ENCODE results near the gene TADA2A.
A peak's percentile ranks its signal among the peaks of the same experiment; 100 is the strongest.
"Not testable (repeated sequence)": the region's sequence is repeated elsewhere in the genome, so short reads cannot be mapped to it uniquely, and the experiment has no call there.

TADA2A gene

DNA sequence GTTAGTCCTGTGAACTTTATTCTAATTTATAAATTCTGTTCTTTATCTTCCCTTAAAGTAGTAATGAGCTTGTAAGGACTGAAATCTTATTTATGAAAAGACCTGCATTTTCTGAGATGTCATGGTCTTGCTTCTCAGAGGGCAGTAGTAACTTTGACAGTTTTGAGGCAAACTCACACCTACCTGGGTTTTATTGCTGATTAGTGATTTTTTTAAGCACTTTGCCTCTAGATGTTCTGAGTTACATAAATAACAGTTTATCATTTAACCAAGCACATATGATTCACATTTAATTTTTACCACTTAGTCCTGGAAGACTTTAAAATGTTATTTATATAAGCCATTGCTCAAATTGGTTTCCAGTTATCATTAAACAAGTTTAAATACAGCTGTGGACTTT is 93.7 kb downstream of the TADA2A start:
- DNase-seq = no peak

DNA sequence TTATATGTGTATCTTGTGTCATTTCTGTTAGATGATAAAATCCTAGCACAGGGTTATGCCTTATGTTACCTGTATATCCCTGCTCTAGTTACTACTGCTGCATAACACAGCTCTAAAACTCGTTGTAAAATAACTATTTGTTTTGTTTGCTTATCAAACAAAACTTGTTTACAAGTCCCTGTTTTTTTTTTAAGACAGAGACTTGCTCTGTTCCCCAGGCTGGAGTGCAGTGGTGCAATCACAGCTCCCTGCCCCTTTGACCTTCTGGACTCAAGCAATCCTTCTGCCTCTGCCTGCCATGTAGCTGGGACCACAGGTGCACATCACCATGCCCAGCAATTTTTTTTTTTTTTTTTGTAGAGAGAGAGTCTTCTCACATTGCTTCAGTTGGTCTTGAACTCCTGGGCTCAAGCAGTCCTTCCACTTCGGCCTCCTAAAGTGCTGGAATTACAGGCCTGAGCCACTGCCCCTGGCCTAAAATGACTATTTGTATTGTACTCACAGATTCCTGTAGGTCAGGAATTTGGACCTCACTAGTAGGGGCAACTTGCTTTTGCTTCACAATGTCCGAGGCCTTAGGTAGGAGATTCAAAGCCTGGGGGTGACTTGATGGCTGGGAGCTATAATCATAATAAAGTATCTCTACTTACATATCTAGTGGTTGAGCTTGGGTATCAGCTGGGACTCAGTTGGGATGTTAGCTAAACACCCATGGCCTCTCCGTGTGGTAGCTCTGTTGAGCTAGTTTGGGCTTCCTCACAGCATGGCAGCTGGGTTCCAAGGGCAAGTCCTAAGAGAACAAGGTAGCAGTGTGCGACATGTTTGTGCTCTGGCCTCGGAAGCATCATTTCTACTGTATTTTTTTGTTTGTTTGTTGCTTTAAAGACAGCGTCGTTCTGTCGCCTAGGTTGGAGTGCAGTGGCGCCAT is 95.6 kb downstream of the TADA2A start:
- no peak for DNase-seq

DNA sequence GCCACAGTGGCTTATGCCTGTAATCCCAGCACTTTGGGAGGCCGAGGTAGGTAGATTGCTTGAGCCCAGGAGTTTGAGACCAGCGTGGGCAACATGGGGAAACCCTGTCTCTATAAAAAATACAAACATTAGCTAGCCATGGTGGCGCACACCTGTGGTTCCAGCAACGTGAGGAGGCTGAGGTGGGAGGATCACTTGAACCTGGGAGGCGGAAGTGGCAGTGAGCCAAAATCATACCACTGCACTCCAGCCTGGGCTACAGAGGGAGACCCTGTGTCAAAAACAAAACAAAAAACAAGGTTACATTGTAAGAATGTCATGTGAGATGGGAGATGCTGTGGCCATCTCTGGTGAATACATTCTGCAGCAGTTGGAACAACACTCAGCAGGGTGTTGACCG is 96.5 kb downstream of the TADA2A start:
- no peak for DNase-seq

- peak; percentile 14 for DNase-seq
Observed at GRCh38 chr17:37505333-37505732, 98.6 kb downstream of the TADA2A start.

- peak; percentile 23 for DNase-seq
Observed at GRCh38 chr17:37506678-37507077, 100.0 kb downstream of the TADA2A start.

DNA sequence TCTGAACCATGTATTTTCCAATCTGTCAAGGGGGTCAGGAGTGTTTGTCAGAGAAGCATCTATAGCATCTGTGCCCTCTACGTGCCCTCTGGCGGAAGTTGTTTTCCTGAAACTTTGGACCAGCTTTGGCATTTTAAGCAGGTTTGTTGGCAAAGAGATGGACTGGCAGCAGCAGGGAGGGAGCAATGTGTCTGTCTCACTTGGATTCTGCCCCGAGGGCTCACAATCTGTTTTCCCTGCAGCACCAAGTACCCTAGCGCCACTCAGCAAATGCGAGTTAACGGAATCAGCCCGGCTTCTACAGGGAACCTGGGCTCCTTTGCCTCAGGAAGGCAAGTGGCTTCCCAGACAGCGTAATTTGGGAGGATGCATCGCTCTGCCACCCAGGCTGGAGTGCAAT is 100.4 kb downstream of the TADA2A start:
- no peak for DNase-seq

DNA sequence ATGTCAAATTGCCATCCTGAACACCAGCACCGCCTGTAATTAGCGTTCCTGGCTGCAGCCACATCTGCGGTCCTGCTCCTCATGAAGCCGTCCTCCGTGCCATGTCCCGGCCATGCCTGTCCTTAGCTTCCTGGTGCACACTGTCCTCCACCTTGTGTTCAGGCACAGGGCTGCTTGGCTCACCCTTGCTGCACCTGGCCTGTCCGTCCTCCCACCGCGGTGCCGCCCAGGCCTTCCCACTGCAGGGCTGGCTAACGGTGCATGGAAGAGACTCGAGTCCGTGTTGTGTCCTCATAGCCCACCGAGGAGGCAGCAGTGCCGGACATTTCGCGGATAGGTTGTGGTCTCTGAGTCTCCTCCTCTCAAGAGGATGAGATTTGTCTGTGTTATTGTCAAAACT is 103.4 kb downstream of the TADA2A start:
- DNase-seq = no peak

- not testable (repeated sequence) for DNase-seq
Observed at GRCh38 chr17:37511642-37512041, 105.0 kb downstream of the TADA2A start.

DNA sequence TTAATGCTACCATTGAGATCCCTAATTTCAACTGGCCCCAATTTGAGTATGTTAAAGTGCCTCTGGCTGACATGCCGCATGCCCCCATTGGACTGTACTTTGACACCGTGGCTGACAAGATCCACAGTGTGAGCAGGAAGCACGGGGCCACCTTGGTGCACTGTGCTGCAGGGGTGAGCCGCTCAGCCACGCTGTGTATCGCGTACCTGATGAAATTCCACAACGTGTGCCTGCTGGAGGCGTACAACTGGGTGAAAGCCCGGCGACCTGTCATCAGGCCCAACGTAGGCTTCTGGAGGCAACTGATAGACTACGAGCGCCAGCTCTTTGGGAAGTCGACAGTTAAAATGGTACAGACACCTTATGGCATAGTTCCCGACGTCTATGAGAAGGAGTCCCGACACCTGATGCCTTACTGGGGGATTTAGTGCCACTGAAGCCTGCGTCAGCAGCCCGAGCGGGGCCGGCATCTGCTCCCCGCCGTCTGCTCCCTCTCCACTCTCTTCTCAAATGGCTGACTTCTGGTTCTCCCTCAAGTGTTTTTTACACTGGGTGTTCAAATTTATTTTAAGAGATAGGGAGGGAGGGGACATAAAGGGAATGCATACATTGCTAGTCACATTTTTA is 105.9 kb downstream of the TADA2A start:
- no peak for DNase-seq

DNA sequence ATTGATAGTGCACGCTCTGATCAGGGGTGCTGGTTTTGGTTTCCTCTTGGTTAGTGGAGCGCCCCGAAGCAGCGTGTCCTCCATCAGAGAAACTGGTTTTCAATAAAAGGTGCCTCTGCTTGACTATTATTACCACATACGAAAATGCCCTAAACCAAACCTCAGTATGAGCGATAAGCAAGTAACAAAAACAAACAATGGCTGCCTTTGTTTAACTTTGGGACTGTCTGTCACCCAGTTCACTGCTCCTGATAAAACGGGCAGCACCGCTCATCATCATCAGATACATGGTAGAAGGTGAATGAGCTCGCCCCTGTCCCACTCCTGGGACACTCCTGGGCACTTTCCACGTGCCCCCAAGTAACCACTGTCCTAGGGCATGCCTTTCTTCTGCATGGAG is 107.0 kb downstream of the TADA2A start:
- DNase-seq = no peak

DNA sequence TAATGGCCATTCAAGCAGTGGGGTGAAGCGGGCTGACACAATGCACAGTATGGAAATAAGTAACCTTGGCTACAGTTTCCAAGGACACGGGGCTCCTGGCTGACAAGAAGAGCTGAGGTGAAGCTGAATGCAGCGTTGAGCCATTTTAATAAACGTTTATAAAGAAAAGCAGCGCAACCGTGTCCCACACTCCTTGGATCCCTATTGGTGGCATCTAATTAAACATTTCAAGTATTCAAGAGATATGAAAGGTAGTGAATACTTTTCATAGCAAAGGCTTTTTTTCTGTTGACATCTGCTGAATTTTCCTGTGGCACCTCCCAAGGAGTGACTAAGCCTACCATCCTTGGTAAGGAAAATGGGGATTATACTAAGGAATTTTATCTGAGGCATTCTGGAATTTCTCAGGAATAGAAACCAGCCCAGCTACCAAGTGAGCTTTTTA is 109.5 kb downstream of the TADA2A start:
- DNase-seq = no peak

DNA sequence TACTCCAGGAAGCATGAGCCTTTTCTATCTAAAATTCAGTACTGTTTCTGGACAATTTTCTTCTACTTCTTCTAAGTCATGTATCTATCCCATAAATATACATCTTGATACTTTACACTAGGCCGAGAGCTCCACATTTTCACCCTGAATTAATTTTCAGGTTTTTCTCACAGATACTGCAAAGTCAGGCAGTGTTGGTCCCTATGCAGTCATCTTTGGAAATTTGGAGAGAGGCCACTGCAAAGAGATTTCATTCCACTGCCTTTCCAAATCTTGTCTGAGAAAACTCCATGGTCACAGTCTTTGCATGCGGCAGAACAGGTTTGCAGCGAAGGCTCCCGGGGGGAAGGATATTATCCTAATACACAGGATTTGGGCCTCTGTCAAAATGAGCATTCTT is 111.2 kb downstream of the TADA2A start:
- DNase-seq = no peak

- DNase-seq = no peak
Observed at GRCh38 chr17:37518826-37519225, 112.1 kb downstream of the TADA2A start.

DNA sequence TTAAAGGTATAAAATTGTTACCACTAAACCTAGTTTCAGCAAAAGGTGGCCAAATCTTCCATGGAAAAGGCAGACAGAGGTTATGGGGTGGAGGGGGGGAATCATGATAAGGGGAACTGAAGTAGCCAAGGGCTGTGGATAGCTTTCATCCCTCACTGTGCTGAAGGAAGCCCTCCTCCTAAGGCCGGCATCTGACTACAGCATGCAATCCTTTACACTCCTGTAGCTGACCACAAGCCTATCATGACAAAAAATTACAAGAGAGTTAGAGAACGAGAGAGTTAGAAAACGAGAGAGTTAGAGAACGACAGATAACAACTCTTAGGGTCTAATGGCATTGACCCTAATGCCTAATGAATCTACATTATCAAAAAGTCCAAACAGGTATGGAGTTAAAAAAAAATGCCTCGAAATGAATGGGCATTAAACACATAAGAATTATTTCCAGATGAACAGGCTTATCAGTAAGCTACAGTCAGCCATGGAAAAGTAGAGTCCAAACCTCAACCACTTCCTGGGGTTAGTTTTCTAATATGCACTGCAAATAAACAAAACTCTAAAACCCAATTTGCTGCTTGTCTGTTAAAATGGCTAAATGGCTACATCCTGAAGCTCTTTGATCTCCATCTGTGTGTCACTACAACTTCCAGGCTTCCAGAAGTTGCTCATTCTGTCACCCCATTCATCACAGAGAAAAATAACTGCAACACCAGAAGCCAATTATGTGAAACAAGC is 112.7 kb downstream of the TADA2A start:
- DNase-seq = no peak

DNA sequence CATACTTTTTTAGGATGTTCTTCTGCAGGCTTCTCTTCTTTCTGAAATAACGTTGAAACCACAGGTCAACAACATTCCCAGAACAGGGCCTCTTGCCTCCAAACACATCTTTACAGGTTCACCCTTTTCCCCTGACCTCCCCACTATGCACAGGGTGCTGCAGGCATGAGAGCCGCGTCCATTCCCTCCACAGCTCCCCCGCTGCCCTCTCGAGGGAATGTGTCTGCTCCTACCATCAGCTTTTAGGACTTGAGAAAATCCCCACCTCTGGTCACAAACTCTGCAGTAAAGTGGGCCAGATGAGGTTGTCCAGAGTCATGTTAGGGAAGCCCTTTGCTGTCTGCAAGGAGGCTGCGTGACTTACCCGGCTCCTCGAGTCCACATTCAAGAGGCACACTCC is 113.5 kb downstream of the TADA2A start:
- no peak for DNase-seq

DNA sequence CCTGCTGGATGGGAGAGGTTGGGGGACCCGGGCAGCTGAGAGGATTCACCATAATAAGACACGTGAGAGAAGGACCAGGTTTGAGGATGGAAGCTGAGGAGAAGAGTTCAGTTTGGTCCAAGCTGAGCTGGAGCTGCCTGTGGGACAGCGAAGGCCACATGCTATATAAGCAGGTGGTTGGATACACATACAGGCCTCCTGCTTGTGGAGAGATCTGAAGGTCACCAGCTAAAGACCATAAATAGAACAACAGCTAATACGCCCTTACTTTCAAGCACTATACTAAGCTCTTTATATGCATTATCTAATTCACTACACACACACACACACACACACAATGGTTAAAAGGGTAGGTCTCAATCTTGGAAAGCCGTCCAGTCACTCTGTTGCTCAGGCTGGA is 115.1 kb downstream of the TADA2A start:
- DNase-seq = no peak

DNA sequence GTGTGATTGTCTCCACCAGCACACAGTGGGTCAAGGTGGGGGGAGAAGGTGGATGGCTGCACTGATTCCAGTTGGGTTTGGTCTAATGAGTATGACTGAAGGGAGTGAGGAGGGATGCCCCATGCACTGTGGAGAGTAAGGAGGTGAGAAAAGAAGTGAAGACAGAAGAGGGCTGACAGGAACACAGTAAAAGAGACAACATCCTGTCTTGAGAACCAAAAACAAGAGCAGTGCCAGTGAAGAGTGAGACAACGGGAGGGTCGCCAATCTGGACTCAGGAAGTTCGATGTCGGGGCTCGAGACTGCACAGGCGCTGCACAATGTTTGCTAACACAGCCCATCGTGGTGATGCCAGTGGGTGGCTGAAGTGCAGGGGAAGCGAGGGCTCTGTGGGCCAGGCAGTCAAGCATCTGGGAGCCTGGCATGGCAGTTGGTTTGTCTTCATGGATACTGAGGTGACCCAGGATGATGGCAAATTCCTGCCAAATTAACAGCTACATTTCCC is 117.1 kb downstream of the TADA2A start:
- no peak for DNase-seq

GRCh38 chr17:37527249-37527851 is 120.7 kb downstream of the TADA2A start:
- peak; percentile 57 for DNase-seq

Data from activated CD4-positive, alpha-beta T cell treated with anti-CD3 and anti-CD28 coated beads, Interleukin-2, Interleukin-6, amounts not matched to agents 100 ng/mL and 50 ng/mL, durations not matched to agents 16 hours and 8 hours (primary cell).